MM.1S (cell line): ENCODE results near the gene SNU13.

ENCODE experiments used
- DNase-seq: peaks from one replicate; pipeline ENCODE4 v3.0.0-alpha.2; 2015
- H2AFZ ChIP-seq: fragments of 300-600 bp; sonication (generic); 2 replicates; pipeline ENCODE4 v1.6.0; 2016; ENCODE audit warnings: antibody characterized with exemption, low read length
- H3F3A ChIP-seq: fragments of 300-600 bp; sonication (generic); 2 replicates; pipeline ENCODE4 v1.6.1; 2016; ENCODE audit warnings: mild to moderate bottlenecking, antibody characterized with exemption, low read length, moderate library complexity, mixed read lengths; ENCODE audit not compliant: insufficient read depth
- H3K27ac ChIP-seq: fragments of 300-600 bp; sonication (generic); 2 replicates; pipeline ENCODE4 v1.5.1; 2016; ENCODE audit warnings: mild to moderate bottlenecking, low read length
- H3K27me3 ChIP-seq: fragments of 300-600 bp; sonication (generic); replicated peaks from 2 replicates; pipeline ENCODE4 v1.6.0; 2016; ENCODE audit warnings: low read length; ENCODE audit not compliant: insufficient read depth
- H3K36me3 ChIP-seq: fragments of 300-600 bp; sonication (generic); replicated peaks from 2 replicates; pipeline ENCODE4 v1.6.1; 2016; ENCODE audit warnings: mild to moderate bottlenecking, low read length, mixed read lengths; ENCODE audit not compliant: insufficient read depth
- H3K4me1 ChIP-seq: fragments of 300-600 bp; sonication (generic); 2 replicates; pipeline ENCODE4 v1.6.1; 2016; ENCODE audit warnings: low read length, mixed read lengths
- H3K4me2 ChIP-seq: fragments of 300-600 bp; sonication (generic); 2 replicates; pipeline ENCODE4 v1.6.0; 2016; ENCODE audit warnings: low read depth, low read length
- H3K4me3 ChIP-seq: fragments of 300-600 bp; sonication (generic); 2 replicates; pipeline ENCODE4 v1.5.1; 2016; ENCODE audit warnings: low read length, mixed read lengths
- H3K79me2 ChIP-seq: fragments of 300-600 bp; sonication (generic); 2 replicates; pipeline ENCODE4 v1.6.1; 2016; ENCODE audit warnings: mixed run types, low read length, mixed read lengths
- H3K9ac ChIP-seq: fragments of 300-600 bp; sonication (generic); 2 replicates; pipeline ENCODE4 v1.6.1; 2016; ENCODE audit warnings: low read length, mixed read lengths
- H3K9me2 ChIP-seq: fragments of 300-600 bp; sonication (generic); replicated peaks from 2 replicates; pipeline ENCODE4 v1.6.1; 2016; ENCODE audit warnings: mild to moderate bottlenecking, low read length, mixed read lengths; ENCODE audit not compliant: insufficient read depth
- H3K9me3 ChIP-seq: fragments of 300-600 bp; sonication (generic); replicated peaks from 2 replicates; pipeline ENCODE4 v1.6.1; 2016; ENCODE audit warnings: mild to moderate bottlenecking, low read length, mixed read lengths; ENCODE audit not compliant: insufficient read depth
- H4K20me1 ChIP-seq: fragments of 300-600 bp; sonication (generic); 2 replicates; pipeline ENCODE4 v1.6.1; 2016; ENCODE audit warnings: mild to moderate bottlenecking, low read length, moderate library complexity, mixed read lengths; ENCODE audit not compliant: insufficient read depth
- EZH2 ChIP-seq: fragments of 300-600 bp; sonication (generic); optimal IDR thresholded peaks from 2 replicates; pipeline ENCODE3; 2017; ENCODE audit warnings: low read depth, mild to moderate bottlenecking, antibody characterized with exemption, low read length, mixed read lengths
- EZH2phosphoT487 ChIP-seq: fragments of 300-600 bp; sonication (generic); IDR thresholded peaks from 2 replicates; pipeline ENCODE4 v1.6.1; 2018; ENCODE audit warnings: antibody characterized with exemption, low read length
- TF ChIP-seq, protein P1 (sequence below): fragments of 300-600 bp; sonication (generic); IDR thresholded peaks from 2 replicates; pipeline ENCODE4 v1.5.1; 2016; ENCODE audit warnings: antibody characterized with exemption, low read length, mixed read lengths

SNU13 gene

DNA sequence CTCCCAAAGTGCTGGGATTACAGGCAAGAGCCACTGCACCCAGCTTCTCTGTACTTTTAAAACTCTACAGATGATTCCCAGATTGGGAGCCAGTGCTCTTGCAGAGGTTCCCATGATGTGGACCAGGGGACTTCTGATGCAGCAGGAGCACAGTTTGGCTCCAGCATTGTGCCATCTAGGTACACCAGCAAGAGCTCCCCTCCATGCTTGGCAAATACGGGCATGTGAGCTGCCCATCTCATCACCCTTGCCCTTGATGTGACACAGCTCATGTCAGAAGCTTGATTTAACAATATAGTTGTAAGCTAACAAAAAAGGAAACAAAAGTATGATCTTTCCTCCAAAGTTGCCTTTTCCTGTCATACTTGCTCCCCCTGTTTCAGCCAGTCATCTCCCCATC, 28.7 kb downstream of the SNU13 start:
- DNase-seq: no peak
- Histone ChIP-seq H2AFZ (no peak overlapping the region), H3K79me2 (peaks cover 33% of the 10 kb centered on the region), H3K27me3 (no peaks in the 10 kb centered on the region), H3K4me3 (no peak overlapping the region), H3K9me2 (no peaks in the 10 kb centered on the region), H3K27ac (no peak overlapping the region), H3K4me2 (no peak overlapping the region), H3K9ac (no peak overlapping the region), H4K20me1 (no peaks in the 10 kb centered on the region), H3K9me3 (no peaks in the 10 kb centered on the region), H3F3A (peaks cover 22% of the 10 kb centered on the region), H3K4me1 (peaks cover 2% of the 10 kb centered on the region; the same call in 1 of the 2 replicates), H3K36me3 (peaks cover 22% of the 10 kb centered on the region)
- TF ChIP-seq EZH2: no peak
- TF ChIP-seq EZH2phosphoT487: no peak
- TF ChIP-seq, protein P1, sequence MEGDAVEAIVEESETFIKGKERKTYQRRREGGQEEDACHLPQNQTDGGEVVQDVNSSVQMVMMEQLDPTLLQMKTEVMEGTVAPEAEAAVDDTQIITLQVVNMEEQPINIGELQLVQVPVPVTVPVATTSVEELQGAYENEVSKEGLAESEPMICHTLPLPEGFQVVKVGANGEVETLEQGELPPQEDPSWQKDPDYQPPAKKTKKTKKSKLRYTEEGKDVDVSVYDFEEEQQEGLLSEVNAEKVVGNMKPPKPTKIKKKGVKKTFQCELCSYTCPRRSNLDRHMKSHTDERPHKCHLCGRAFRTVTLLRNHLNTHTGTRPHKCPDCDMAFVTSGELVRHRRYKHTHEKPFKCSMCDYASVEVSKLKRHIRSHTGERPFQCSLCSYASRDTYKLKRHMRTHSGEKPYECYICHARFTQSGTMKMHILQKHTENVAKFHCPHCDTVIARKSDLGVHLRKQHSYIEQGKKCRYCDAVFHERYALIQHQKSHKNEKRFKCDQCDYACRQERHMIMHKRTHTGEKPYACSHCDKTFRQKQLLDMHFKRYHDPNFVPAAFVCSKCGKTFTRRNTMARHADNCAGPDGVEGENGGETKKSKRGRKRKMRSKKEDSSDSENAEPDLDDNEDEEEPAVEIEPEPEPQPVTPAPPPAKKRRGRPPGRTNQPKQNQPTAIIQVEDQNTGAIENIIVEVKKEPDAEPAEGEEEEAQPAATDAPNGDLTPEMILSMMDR: no peak

DNA sequence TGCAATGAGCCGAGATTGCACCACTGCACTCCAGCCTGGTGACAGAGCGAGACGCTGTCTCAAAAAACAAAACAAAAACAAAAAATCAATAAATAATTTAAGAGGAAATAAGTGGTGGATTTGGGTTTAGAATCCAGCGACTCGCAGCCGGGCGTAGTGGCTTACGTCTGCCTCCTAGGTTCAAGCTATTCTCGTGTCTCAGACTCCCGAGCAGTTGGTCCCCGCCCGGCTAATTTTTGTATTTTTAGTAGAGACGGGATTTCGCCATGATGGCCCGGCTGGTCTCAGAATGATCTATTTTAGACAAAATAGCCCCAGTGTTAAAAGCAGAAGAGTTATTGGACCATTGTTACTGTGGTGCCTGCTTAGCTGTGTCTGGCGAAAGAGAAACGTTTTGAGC, 29.8 kb downstream of the SNU13 start:
- Histone ChIP-seq H3K9me2 (no peaks in the 10 kb centered on the region), H4K20me1 (no peaks in the 10 kb centered on the region), H3F3A (peaks cover 21% of the 10 kb centered on the region), H3K4me1 (peaks cover 13% of the 10 kb centered on the region), H3K27ac (no peak overlapping the region), H3K9me3 (no peaks in the 10 kb centered on the region), H3K4me2 (no peak overlapping the region), H3K4me3 (no peak overlapping the region), H2AFZ (no peak overlapping the region), H3K27me3 (no peaks in the 10 kb centered on the region), H3K9ac (no peak overlapping the region), H3K36me3 (peaks cover 23% of the 10 kb centered on the region), H3K79me2 (peaks cover 38% of the 10 kb centered on the region)
- TF ChIP-seq, protein P1: no peak
- no peak for TF ChIP-seq EZH2
- no peak for TF ChIP-seq EZH2phosphoT487
- no peak for DNase-seq

DNA sequence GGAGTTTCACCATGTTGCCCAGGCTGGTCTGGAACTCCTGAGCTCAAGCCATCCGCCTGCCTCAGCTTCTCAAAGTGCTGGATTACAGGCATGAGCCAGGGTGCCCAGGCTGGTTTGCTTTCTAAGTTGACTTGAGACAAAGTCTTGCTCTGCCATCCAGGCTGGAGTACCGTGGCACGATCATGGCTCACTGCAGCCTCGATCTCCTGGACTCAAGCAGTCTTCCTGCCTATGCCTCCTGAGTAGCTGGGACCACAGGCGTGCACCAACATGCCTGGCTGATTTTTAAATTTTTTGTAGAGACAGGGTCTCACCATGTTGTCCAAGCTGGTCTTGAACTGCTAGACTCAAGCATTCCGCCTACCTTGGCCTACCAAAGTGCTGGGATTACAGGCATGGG, 31.0 kb downstream of the SNU13 start:
- Histone ChIP-seq H3K27ac (no peak overlapping the region), H3K36me3 (peaks cover 23% of the 10 kb centered on the region; the same call in 1 of the 2 replicates)

More for the DNA sequence above, 31.0 kb downstream of the SNU13 start:
- DNase-seq: no peak
- Histone ChIP-seq H3K9ac (no peak overlapping the region), H2AFZ (no peak overlapping the region), H3K4me1 (peaks cover 23% of the 10 kb centered on the region), H3K4me3 (no peak overlapping the region), H3K27me3 (no peaks in the 10 kb centered on the region), H3F3A (peaks cover 28% of the 10 kb centered on the region), H3K9me2 (no peaks in the 10 kb centered on the region), H4K20me1 (no peaks in the 10 kb centered on the region), H3K9me3 (no peaks in the 10 kb centered on the region), H3K4me2 (no peak overlapping the region), H3K79me2 (peaks cover 48% of the 10 kb centered on the region)
- TF ChIP-seq EZH2 (no peak), EZH2phosphoT487 (no peak)
- TF ChIP-seq, protein P1: no peak
